Suppressor macrophage (primary cell): ENCODE data around the gene NME9.

Source experiments
- DNase-seq, 4 experiments: peaks; one replicate each; pipeline ENCODE4 v3.0.0-alpha.2; 2020 to 2022

The NME9 gene

GRCh38 chr3:138361561-138361971 lies 31.9 kb upstream of the NME9 start:
- no peak for DNase-seq

GRCh38 chr3:138360869-138361525 lies 31.3 kb upstream of the NME9 start:
- no peak for DNase-seq

- no peak for DNase-seq
These were observed 30.5 kb upstream of the NME9 start for GRCh38 chr3:138359919-138360868.

- DNase-seq: no peak
These were observed 29.7 kb upstream of the NME9 start for GRCh38 chr3:138359148-138359918.

- no peak for DNase-seq
These were observed 27.2 kb upstream of the NME9 start for GRCh38 chr3:138356730-138357405.

DNA sequence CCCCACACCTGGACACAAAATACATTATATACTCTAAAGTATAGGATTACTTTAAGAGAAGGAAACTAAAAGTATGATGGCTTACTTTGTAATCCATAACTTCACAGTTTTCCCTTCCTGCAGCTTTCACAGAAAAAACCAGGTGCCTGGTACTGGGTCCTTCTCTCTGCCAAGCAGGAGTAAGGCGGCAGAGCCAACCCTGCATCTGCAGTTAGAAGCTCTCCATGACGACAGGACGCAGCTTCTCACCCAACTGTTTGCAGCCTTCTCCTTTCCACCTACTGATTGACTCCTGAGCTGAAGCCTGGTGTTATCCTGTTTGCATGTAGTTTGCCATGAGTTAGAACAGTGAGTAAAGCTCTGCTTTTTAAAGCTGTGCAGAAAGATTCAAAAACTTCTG lies 25.4 kb upstream of the NME9 start:
- no peak for DNase-seq

GRCh38 chr3:138354376-138354775 lies 24.7 kb upstream of the NME9 start:
- no peak for DNase-seq

DNA sequence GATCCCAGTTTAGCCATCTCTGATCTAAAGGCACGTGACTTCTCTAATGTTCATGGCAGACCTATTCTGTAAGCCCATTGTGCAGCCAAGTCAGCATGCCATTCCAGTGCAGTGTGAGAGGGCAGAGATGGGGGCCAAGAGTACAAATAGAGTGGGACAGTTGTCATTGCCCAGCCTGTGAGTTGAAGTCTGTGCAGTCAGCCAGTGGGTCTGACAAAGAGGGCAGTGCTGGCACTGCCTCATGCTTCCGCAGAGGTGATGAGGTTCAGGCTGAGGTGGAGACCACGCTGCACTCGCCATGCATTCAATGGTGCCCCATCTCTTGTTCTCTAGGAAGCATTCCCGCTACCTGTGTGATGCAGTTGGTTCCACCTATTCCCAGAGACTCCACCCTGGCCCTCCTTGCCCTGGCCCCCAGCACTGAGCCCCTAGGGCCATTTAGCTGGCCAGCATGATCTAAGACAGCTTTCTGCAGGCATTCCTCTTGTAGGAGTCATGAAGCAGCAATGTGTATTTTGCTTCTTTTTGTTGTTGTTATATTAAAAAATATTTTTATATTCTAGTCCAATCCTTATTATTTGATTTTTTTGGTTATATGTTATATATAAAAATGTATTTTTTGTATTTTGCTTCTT lies 22.4 kb upstream of the NME9 start:
- no peak for DNase-seq

DNA sequence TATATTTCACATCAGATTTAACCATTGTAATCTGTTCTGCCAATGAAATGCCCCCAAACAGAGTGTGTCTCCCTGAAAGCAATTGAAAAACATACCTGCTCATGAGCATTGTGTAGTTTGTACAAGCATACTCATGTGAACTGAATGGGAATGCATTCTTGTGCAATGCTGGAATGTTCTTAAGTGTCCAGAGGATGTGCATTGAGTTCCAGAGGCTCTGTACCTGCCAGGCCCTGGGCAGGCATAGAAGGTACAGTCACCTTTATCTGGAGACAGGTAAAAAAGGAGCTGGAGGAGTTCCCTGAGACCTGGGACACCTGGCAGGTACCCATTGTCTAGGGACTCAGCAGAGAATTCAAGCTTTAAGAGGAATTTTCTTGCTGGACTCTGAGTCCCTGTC lies 21.5 kb upstream of the NME9 start:
- no peak for DNase-seq

DNA sequence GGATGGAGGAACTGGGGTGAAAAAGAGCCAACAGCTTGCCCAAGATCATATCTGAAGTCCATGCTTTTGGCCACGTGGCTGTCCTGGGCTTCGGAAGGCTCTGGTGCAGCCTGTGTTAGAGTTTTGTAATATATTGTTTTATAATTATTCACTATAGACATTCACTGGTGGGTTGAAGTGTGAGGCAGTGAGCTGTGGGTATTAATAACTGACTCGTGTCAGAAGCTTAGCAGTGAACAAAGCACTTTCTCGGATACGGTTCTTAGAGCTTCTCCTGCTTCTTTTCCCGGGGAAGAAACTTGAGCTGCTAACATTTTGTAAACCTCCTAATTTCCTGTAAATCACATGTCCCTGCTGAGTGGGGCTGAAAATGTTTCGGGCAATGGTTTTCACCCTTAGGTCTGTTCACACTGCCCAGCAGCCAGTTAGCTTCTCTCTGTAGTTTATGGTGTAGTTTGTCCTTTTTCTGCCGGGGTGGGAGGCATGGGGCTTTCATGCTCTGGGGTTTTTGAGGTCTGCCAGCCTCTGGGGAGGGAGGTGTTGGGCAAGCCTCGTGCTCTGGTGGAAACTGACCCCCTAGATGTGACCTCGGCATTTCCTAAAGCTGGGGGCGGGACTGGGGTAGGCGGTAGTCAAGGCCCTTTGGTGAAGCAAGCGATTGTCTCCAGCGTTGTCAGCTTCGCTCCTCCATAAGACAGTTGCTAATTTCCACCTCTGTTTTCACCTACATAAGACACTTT lies 20.4 kb upstream of the NME9 start:
- DNase-seq: peak; percentile 65 to 87 (median 81)

DNA sequence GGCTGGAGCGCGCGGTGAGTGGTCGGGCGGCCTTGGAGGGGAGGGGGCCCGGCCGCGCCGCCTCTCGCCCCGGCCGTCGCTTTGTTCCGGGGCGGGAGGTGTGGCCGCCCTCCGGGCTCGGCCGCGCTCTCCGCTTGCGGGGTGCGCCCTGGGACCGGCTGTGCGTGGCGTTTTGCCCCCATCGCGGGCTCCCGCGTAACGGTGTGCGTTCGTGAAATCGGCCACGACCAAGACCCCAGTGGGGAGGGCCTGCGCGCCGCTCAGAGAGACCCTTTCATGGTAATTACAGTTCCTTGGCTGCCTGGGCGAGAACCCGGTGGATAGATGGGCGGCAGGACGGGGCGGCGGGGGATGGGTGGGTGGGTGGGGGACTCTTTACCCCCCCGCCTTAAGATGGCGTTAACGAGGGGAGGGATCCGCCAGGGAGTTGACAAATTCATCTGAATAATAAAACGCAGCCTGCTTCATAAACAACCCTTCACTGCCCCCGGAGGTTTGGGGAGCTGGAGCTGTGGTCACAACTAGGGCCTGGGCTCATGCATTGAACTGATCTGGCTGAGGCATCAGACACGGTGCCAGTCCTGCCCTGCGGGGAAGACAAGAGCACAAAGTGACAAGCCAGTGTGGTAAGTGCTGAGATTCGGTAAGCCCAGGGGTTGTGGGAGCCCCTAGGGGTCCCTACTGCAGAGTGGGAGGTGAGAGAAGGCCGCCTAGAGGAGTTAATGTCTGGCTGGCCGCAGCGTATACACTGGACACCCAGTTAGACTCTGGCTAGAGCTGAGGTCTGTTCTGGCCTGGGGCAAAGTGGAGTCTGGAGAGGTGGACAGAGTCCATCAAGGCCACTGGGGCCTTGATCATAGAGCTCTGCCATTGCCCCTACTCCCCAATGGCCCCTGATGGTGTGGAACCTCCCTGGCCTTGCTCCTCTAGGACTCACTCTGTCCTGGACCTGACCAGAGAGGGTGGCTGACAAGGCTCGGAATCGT lies 19.4 kb upstream of the NME9 start:
- peak; percentile 15 to 42 (median 32) for DNase-seq

- DNase-seq: peak; percentile 85 to 94 (median 90)
These were observed 18.5 kb upstream of the NME9 start, which contains the start of gene MRAS for GRCh38 chr3:138347960-138348753. Gene MRAS (plus strand): TSS chr3:138348579. CDS start chr3:138372884, 24,305 bp downstream.

DNA sequence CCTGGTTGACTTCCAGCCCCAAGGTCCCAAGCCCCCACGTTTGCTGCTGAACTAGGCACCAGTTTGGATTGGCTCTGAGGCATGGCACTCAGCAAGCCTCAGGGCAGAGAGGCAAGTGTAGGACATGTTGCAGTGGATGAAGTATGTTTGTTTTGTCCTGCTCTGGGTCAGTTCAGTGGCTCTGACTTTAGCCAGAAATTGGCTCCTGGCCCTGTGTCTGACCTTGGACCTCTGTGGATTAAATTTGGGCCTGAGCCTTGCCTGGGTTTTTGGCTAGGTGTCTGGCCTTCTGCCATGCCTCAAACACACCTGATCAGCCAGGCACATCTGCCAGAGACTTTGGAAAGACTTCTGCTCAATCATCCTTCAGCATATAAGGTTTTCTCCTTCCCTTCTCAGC lies 15.1 kb upstream of the NME9 start:
- DNase-seq: no peak

DNA sequence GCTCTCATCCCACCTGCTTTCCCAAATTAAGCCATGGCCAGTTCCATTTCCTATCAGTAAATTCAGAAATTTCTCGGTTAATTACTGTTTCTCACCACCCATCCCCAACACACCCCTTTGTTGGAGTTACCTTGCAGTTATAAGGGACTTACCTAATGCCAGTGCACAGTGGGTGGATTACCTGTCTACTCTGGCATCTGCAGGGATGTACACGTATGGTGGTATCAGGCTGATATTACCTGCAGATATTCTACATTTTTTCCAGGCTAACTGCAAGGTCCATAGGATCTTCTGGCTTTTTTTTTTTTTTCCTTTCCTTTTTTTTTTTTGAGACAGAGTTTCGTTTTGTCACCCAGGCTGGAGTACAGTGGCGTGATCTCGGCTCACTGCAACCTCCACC lies 10.9 kb upstream of the NME9 start:
- no peak for DNase-seq

- DNase-seq: no peak
These were observed 9.2 kb upstream of the NME9 start for GRCh38 chr3:138338811-138339210.

GRCh38 chr3:138338244-138338643 lies 8.6 kb upstream of the NME9 start:
- DNase-seq: no peak

DNA sequence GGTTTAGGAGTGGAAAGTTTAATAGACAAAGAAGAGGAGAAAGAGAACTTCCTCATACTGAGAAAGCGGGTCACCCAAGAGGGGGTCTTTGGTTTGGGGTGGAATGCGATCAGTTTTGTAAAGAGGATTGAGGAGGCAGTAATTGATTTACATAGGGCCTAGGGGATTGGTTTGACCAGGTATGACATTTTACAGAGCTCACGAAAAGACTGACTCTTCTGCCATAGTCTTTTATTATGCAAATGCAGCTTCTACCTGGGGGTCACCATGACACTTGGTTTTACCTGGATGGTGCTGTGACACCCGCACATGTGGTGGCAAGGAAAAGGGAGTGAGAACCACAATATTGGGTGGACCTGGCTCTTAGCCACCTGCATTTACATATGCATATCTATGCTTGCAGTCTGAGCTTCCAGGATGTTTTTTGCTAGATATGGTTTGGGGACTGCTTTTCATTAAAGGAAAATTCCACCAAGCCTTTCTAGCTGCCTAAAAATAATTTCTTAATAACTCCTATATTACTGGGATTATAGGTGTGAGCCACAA lies 6.9 kb upstream of the NME9 start:
- DNase-seq: no peak

- no peak for DNase-seq
These were observed 5.0 kb upstream of the NME9 start for GRCh38 chr3:138334608-138335007.
